K562 (cell line): ENCODE results near the gene TGFBR1. TPM values are rescaled to one million over a fixed set of nuclear protein-coding genes. Genes with fewer than 3 reads are reported as not detected.

Experiments
- GTF2E2 ChIP-seq: fragments of 200-800 bp; sonication (Bioruptor generic); IDR thresholded peaks from 2 replicates; pipeline ENCODE4 v1.6.1; 2016; ENCODE audit warnings: missing genetic modification characterization, missing compliant biosample characterization
- HDGF ChIP-seq: fragments of 450-650 bp; IDR thresholded peaks from 2 replicates; pipeline ENCODE4 v1.6.1; 2016
- HNRNPH1 ChIP-seq: fragments of 200-400 bp; formaldehyde crosslinking; optimal IDR thresholded peaks from 2 replicates; pipeline ENCODE3; 2017; ENCODE audit warnings: low read depth, mild to moderate bottlenecking, low read length, moderate library complexity
- MTA3 ChIP-seq: fragments of 450-650 bp; formaldehyde crosslinking; IDR thresholded peaks from 2 replicates; pipeline ENCODE4 v1.6.1; 2017; ENCODE audit warnings: mild to moderate bottlenecking, borderline replicate concordance
- NR1H2 ChIP-seq: sonication (generic); formaldehyde crosslinking; IDR thresholded peaks from 2 replicates; pipeline ENCODE4 v1.4.0; 2020; ENCODE audit warnings: mild to moderate bottlenecking, missing genetic modification reagents
- POLR3G ChIP-seq: IDR thresholded peaks from 2 replicates; pipeline ENCODE4 v1.6.1; 2011; ENCODE audit not compliant: insufficient read length, insufficient replicate concordance; ENCODE audit errors: extremely low read depth
- TRIM24 ChIP-seq, 2 experiments: fragments of 450-650 bp; IDR thresholded peaks; 2 replicates each; pipeline ENCODE4 v1.6.1; 2016
- ZNF124 ChIP-seq: sonication (generic); formaldehyde crosslinking; IDR thresholded peaks from 2 replicates; pipeline ENCODE4 v1.8.1; 2022; ENCODE audit warnings: missing genetic modification reagents
- polyA plus RNA-seq, 8 experiments: library from polyadenylated mRNA; depleted of rRNA in 4 of 8; stranded (reverse) in 5 of 8; unstranded in 3 of 8; fragments of >200 nt; fragmentation: Nextera tagmentation in 2 of 8; fragmentation: Illumina TruSeq in 1 of 8; extraction: Ambion mirVana in 2 of 8; extraction: Trizol in 1 of 8; gene quantifications; 2 replicates each; pipeline versions ENCODE4 v1.2.1 to v1.2.3, GENCODE V29; 2011 to 2014; ENCODE audit warnings: inconsistent platforms in 1 of 8, missing spikeins in 1 of 8
- total RNA-seq, 7 experiments: library from RNA; depleted of rRNA in 6 of 7; stranded (reverse); fragments of >200 nt in 6 of 7; fragmentation: Illumina TruSeq in 2 of 7; extraction: Trizol in 2 of 7; gene quantifications; 2 replicates each; pipeline versions ENCODE4 v1.2.1 to v1.2.3, GENCODE V29; 2011 to 2021; ENCODE audit warnings: low replicate concordance in 1 of 7
- TF ChIP-seq, protein P1 (sequence below): fragments of 200-800 bp; sonication (Bioruptor generic); IDR thresholded peaks from 2 replicates; pipeline ENCODE4 v1.6.1; 2016; ENCODE audit warnings: missing genetic modification characterization, missing compliant biosample characterization
- TF ChIP-seq, protein P2 (sequence below): IDR thresholded peaks from 3 replicates; pipeline ENCODE4 v1.6.1; 2011; ENCODE audit warnings: borderline replicate concordance, mild to moderate bottlenecking; ENCODE audit not compliant: insufficient read length, insufficient read depth
- TF ChIP-seq, protein P3 (sequence below): sonication (generic); formaldehyde crosslinking; IDR thresholded peaks from 2 replicates; pipeline ENCODE4 v1.8.0; 2022; ENCODE audit warnings: mild to moderate bottlenecking, missing genetic modification reagents

TGFBR1 gene
- total and polyA plus RNA-seq, 9 of the 15 experiments (the other 6 are each of a cell fraction or from before 2014, with no cell fraction given) = 15.5 to 62.4 (median 42.7) TPM

DNA sequence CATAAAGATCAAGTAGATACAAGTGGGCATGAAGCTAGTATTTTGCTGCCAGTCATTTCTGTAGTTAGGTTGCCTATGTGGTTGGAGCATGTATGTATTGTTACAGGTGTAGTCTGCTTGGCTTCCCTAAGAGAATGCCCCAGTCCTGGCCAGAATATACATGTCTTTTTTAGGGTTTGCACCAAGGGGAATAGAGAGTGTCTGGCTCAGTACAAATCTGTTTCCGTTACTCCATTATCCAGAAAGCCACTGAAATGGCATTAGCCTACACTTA lies 23.2 kb downstream of the TGFBR1 start (continued):
- TF ChIP-seq, protein P1, sequence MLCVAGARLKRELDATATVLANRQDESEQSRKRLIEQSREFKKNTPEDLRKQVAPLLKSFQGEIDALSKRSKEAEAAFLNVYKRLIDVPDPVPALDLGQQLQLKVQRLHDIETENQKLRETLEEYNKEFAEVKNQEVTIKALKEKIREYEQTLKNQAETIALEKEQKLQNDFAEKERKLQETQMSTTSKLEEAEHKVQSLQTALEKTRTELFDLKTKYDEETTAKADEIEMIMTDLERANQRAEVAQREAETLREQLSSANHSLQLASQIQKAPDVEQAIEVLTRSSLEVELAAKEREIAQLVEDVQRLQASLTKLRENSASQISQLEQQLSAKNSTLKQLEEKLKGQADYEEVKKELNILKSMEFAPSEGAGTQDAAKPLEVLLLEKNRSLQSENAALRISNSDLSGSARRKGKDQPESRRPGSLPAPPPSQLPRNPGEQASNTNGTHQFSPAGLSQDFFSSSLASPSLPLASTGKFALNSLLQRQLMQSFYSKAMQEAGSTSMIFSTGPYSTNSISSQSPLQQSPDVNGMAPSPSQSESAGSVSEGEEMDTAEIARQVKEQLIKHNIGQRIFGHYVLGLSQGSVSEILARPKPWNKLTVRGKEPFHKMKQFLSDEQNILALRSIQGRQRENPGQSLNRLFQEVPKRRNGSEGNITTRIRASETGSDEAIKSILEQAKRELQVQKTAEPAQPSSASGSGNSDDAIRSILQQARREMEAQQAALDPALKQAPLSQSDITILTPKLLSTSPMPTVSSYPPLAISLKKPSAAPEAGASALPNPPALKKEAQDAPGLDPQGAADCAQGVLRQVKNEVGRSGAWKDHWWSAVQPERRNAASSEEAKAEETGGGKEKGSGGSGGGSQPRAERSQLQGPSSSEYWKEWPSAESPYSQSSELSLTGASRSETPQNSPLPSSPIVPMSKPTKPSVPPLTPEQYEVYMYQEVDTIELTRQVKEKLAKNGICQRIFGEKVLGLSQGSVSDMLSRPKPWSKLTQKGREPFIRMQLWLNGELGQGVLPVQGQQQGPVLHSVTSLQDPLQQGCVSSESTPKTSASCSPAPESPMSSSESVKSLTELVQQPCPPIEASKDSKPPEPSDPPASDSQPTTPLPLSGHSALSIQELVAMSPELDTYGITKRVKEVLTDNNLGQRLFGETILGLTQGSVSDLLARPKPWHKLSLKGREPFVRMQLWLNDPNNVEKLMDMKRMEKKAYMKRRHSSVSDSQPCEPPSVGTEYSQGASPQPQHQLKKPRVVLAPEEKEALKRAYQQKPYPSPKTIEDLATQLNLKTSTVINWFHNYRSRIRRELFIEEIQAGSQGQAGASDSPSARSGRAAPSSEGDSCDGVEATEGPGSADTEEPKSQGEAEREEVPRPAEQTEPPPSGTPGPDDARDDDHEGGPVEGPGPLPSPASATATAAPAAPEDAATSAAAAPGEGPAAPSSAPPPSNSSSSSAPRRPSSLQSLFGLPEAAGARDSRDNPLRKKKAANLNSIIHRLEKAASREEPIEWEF (CRISPR knock-in tag) = no peak
- no peak for TF ChIP-seq GTF2E2 (tag)
- no peak for TF ChIP-seq HNRNPH1
- TF ChIP-seq MTA3 = no peak
- no peak for TF ChIP-seq POLR3G
- TF ChIP-seq ZNF124 (CRISPR knock-in tag) = no peak
- no peak for TF ChIP-seq TRIM24 (IDR thresholded peaks at IDR 0.05)
- TF ChIP-seq, protein P2, sequence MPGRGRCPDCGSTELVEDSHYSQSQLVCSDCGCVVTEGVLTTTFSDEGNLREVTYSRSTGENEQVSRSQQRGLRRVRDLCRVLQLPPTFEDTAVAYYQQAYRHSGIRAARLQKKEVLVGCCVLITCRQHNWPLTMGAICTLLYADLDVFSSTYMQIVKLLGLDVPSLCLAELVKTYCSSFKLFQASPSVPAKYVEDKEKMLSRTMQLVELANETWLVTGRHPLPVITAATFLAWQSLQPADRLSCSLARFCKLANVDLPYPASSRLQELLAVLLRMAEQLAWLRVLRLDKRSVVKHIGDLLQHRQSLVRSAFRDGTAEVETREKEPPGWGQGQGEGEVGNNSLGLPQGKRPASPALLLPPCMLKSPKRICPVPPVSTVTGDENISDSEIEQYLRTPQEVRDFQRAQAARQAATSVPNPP = no peak
- TF ChIP-seq, protein P3, sequence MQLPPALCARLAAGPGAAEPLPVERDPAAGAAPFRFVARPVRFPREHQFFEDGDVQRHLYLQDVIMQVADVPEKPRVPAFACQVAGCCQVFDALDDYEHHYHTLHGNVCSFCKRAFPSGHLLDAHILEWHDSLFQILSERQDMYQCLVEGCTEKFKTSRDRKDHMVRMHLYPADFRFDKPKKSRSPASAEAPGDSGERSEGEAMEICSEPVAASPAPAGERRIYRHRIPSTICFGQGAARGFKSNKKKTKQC = no peak
- TF ChIP-seq HDGF = no peak
- no peak for TF ChIP-seq NR1H2
